HCT116 (cell line): ENCODE data around the gene HAUS6. TPM values are rescaled to one million over a fixed set of nuclear protein-coding genes. Genes with fewer than 3 reads are reported as not detected.

Experiments
- ATAC-seq: fragments of 200-7000 bp; cut with Tn5 transposase; 2 replicates; pipeline ENCODE4 v1.9.1; 2020; ENCODE audit warnings: mild to moderate bottlenecking, moderate library complexity
- BruUV-seq: library from RNA; stranded (reverse); fragments of 400-500 nt; replicated peaks from 2 replicates; lab custom pipeline; 2021; lab: Mats Ljungman, UMichigan
- CTCF ChIA-PET: fragments of 300-600 bp; sonication (Branson Sonifier 250); formaldehyde crosslinking; loops from one replicate; lab custom pipeline; 2021; ENCODE audit warnings: antibody characterized with exemption; lab: Charles Lee
- POLR2A ChIA-PET: fragments of 300-600, 350-600 bp; sonication (Branson Sonifier 250); formaldehyde crosslinking; loops from one replicate; lab custom pipeline; 2021; ENCODE audit warnings: antibody characterized with exemption; lab: Charles Lee
- RAD21 ChIA-PET, 2 experiments: fragments of 300-600 bp; sonication (Branson Sonifier 250); formaldehyde crosslinking; loops; one replicate each; lab custom pipeline; 2023; ENCODE audit warnings: low total read pairs in 2 of 2; ENCODE audit not compliant: uncharacterized antibody in 2 of 2, unreplicated experiment in 2 of 2, low non-redundant PET in 1 of 2; lab: Charles Lee
- DNase-seq: peaks from one replicate; pipeline ENCODE4 v3.0.0-alpha.2; 2010; ENCODE audit warnings: low read depth, low spot score
- H2AFZ ChIP-seq: fragments of 200-600 bp; shearing (Covaris generic), sonication (generic); 2 replicates; pipeline ENCODE4 v1.6.1; 2017; ENCODE audit warnings: low read depth, mixed run types, mixed read lengths, antibody characterized with exemption, low read length; ENCODE audit not compliant: poor library complexity, severe bottlenecking
- H3K27ac ChIP-seq: 2 replicates; pipeline ENCODE4 v1.5.1; 2012; ENCODE audit warnings: low read depth, low read length
- H3K27me3 ChIP-seq: fragments of 200-600 bp; sonication (generic); 2 replicates; pipeline ENCODE4 v1.6.1; 2016; ENCODE audit warnings: mixed run types, low read length, mixed read lengths; ENCODE audit not compliant: insufficient read depth
- H3K36me3 ChIP-seq, 2 experiments: fragments of 200-500 bp in 1 of 2; fragments of 200-600 bp in 1 of 2; sonication (Bioruptor generic) in 1 of 2; sonication (generic) in 1 of 2; 2 replicates each; pipeline versions ENCODE4 v1.5.1 to v1.6.1; 2014 to 2016; ENCODE audit warnings: low read length in 2 of 2, inconsistent platforms in 1 of 2, mixed read lengths in 1 of 2, mixed run types in 1 of 2; ENCODE audit not compliant: insufficient read depth in 2 of 2, control insufficient read depth in 1 of 2
- H3K4me1 ChIP-seq, 2 experiments: fragments of 200-600 bp in 1 of 2; sonication (generic) in 1 of 2; 2 replicates each; pipeline versions ENCODE4 v1.5.1 to v1.6.1; 2012 to 2017; ENCODE audit warnings: low read length in 2 of 2, inconsistent platforms in 1 of 2, mild to moderate bottlenecking in 1 of 2, mixed read lengths in 1 of 2, mixed run types in 1 of 2, moderate library complexity in 1 of 2; ENCODE audit not compliant: insufficient read depth in 2 of 2, control insufficient read depth in 1 of 2
- H3K4me2 ChIP-seq: fragments of 200-600 bp; sonication (generic); 2 replicates; pipeline ENCODE4 v1.6.1; 2017; ENCODE audit warnings: mixed run types, low read length, mixed read lengths
- H3K4me3 ChIP-seq, 2 experiments: fragments of 200-600 bp in 1 of 2; sonication (generic) in 1 of 2; replicated peaks in 1 of 2; 2 replicates each; pipeline ENCODE4 v1.5.1; 2011 to 2016; ENCODE audit warnings: low read length in 2 of 2, control low read depth in 1 of 2, low read depth in 1 of 2, mild to moderate bottlenecking in 1 of 2, mixed read lengths in 1 of 2, mixed run types in 1 of 2
- H3K79me2 ChIP-seq: fragments of 200-600 bp; sonication (generic); 2 replicates; pipeline ENCODE4 v1.6.1; 2017; ENCODE audit warnings: mild to moderate bottlenecking, mixed run types, low read length, moderate library complexity, mixed read lengths; ENCODE audit not compliant: insufficient read depth
- H3K9ac ChIP-seq: fragments of 200-600 bp; sonication (generic); 2 replicates; pipeline ENCODE4 v1.6.1; 2016; ENCODE audit warnings: low read length, mixed read lengths
- H3K9me2 ChIP-seq: fragments of 200-600 bp; sonication (generic), shearing (Covaris generic); 2 replicates; pipeline ENCODE4 v1.6.1; 2017; ENCODE audit warnings: mixed run types, mild to moderate bottlenecking, moderate library complexity; ENCODE audit not compliant: insufficient read depth
- H3K9me3 ChIP-seq, 2 experiments: fragments of 200-500 bp in 1 of 2; fragments of 200-600 bp in 1 of 2; sonication (Bioruptor generic) in 1 of 2; sonication (generic) in 1 of 2; 2 replicates each; pipeline ENCODE4 v1.6.1; 2014 to 2017; ENCODE audit warnings: low read length in 2 of 2, mixed read lengths in 2 of 2, inconsistent platforms in 1 of 2, low read depth in 1 of 2, mild to moderate bottlenecking in 1 of 2, mixed run types in 1 of 2, moderate library complexity in 1 of 2; ENCODE audit not compliant: control insufficient read depth in 1 of 2, insufficient read depth in 1 of 2
- H4K20me1 ChIP-seq: fragments of 200-600 bp; sonication (generic), shearing (Covaris generic); 2 replicates; pipeline ENCODE4 v1.6.1; 2017; ENCODE audit warnings: mixed run types, mild to moderate bottlenecking, moderate library complexity; ENCODE audit not compliant: insufficient read depth
- CEBPB ChIP-seq: IDR thresholded peaks from 2 replicates; pipeline ENCODE4 v1.6.1; 2012; ENCODE audit warnings: low read depth
- CTCF ChIP-seq, 3 experiments: fragments of 200-600 bp in 1 of 3; sonication (generic) in 1 of 3; IDR thresholded peaks in 2 of 3; conservative IDR thresholded peaks in 1 of 3; 2 replicates each; pipeline ENCODE4 v1.5.1; 2012 to 2017; ENCODE audit warnings: low read depth in 2 of 3, low read length in 2 of 3, antibody characterized with exemption in 1 of 3, borderline replicate concordance in 1 of 3, control low read depth in 1 of 3, mild to moderate bottlenecking in 1 of 3, mixed read lengths in 1 of 3, mixed run types in 1 of 3, moderate library complexity in 1 of 3; ENCODE audit not compliant: insufficient read depth in 1 of 3
- ELF1 ChIP-seq: IDR thresholded peaks from 2 replicates; pipeline ENCODE4 v1.6.1; 2012; ENCODE audit warnings: low read depth, borderline replicate concordance
- EZH2 ChIP-seq: fragments of 200-600 bp; sonication (generic); IDR thresholded peaks from 2 replicates; pipeline ENCODE4 v1.6.1; 2017; ENCODE audit warnings: antibody characterized with exemption, mixed run types
- FOSL1 ChIP-seq: IDR thresholded peaks from 2 replicates; pipeline ENCODE4 v1.6.1; 2012; ENCODE audit warnings: low read depth
- JUND ChIP-seq: IDR thresholded peaks from 2 replicates; pipeline ENCODE4 v1.6.1; 2012
- POLR2A ChIP-seq: IDR thresholded peaks from 2 replicates; pipeline ENCODE4 v1.7.0; 2011; ENCODE audit warnings: borderline replicate concordance; ENCODE audit not compliant: insufficient read depth, insufficient read length; ENCODE audit errors: extremely low read depth
- POLR2AphosphoS5 ChIP-seq: IDR thresholded peaks from 2 replicates; pipeline ENCODE4 v1.6.1; 2011; ENCODE audit warnings: mild to moderate bottlenecking, low read depth, low read length, moderate library complexity
- RAD21 ChIP-seq: IDR thresholded peaks from 2 replicates; pipeline ENCODE4 v1.6.1; 2012; ENCODE audit warnings: low read depth, mild to moderate bottlenecking
- SP1 ChIP-seq: IDR thresholded peaks from 2 replicates; pipeline ENCODE4 v1.6.1; 2012; ENCODE audit warnings: low read depth
- SRF ChIP-seq: IDR thresholded peaks from 2 replicates; pipeline ENCODE4 v1.6.1; 2012; ENCODE audit warnings: low read depth
- TCF7L2 ChIP-seq: IDR thresholded peaks from 2 replicates; pipeline ENCODE4 v1.7.0; 2011; ENCODE audit warnings: borderline replicate concordance, inconsistent platforms; ENCODE audit not compliant: insufficient read depth, insufficient read length; ENCODE audit errors: extremely low read depth
- YY1 ChIP-seq: IDR thresholded peaks from 2 replicates; pipeline ENCODE4 v1.6.1; 2011; ENCODE audit warnings: low read length, low read depth, moderate library complexity, mild to moderate bottlenecking; ENCODE audit not compliant: insufficient replicate concordance; ENCODE audit errors: extremely low read depth
- ZBTB33 ChIP-seq: IDR thresholded peaks from 2 replicates; pipeline ENCODE4 v1.6.1; 2011; ENCODE audit warnings: mild to moderate bottlenecking, low read length, moderate library complexity; ENCODE audit not compliant: insufficient replicate concordance; ENCODE audit errors: extremely low read depth
- ZFX ChIP-seq: fragments of 450-650 bp; IDR thresholded peaks from 2 replicates; pipeline ENCODE4 v1.6.1; 2017
- ZNF274 ChIP-seq: fragments of 200-500 bp; sonication (Bioruptor generic); IDR thresholded peaks from 2 replicates; pipeline ENCODE4 v1.6.1; 2014; ENCODE audit warnings: mild to moderate bottlenecking, low read depth, low read length, inconsistent platforms
- intact Hi-C: fragments of 100-400 bp; cut with micrococcal nuclease; formaldehyde crosslinking; loops from 2 replicates; pipeline ENCODE4 v1.10.0; 2022
- total RNA-seq: library from RNA; stranded (reverse); gene quantifications from one replicate; pipeline ENCODE4 v1.2.1, GENCODE V29; 2021; ENCODE audit not compliant: unreplicated experiment

The HAUS6 gene
- total RNA-seq, 1 experiment from 2014 or later = 28.8 TPM

- no peak for TF ChIP-seq EZH2
- TF ChIP-seq, all 23 proteins: peak for 0
- peak overlapping the region; percentile 70; the same call in 1 of the 2 replicates for H3K27ac ChIP-seq
- H3K79me2 ChIP-seq = no peaks in the 10 kb centered on the region
- H3K9me3 ChIP-seq = no peaks in the 10 kb centered on the region
- ChIA-PET POLR2A (no interaction called here), CTCF (no interaction called here), RAD21 (no interaction called here)
- intact Hi-C loops = no loop called here
- H3K9ac ChIP-seq = peak overlapping the region; percentile 76; the same call in 1 of the 2 replicates
- no peaks in the 10 kb centered on the region for H3K36me3 ChIP-seq
- no peak for DNase-seq
- no peaks in the 10 kb centered on the region for H4K20me1 ChIP-seq
- H3K4me1 ChIP-seq = peaks cover 5 to 20% of the 10 kb centered on the region in 2 experiments; a peak in 3 of 4 replicates
- no peak for ATAC-seq
- no peaks in the 10 kb centered on the region for H3K27me3 ChIP-seq
- no peaks in the 10 kb centered on the region for H3K9me2 ChIP-seq
- peak overlapping the region; percentile 57 to 67 for H3K4me3 ChIP-seq
- peak overlapping the region; percentile 26 for H2AFZ ChIP-seq
- peak overlapping the region; percentile 76 for H3K4me2 ChIP-seq
- no TSS peak for BruUV-seq
Observed at GRCh38 chr9:19127871-19128500, 25.3 kb upstream of the HAUS6 start.

GRCh38 chr9:19124430-19124793, 21.7 kb upstream of the HAUS6 start:
- Histone ChIP-seq H3K79me2 (no peaks in the 10 kb centered on the region), H3K4me3 (no peak overlapping the region), H3K9ac (no peak overlapping the region), H3K36me3 (no peaks in the 10 kb centered on the region), H3K4me1 (peaks cover 0 to 7% of the 10 kb centered on the region in 2 experiments; a peak in 3 of 4 replicates), H3K9me2 (no peaks in the 10 kb centered on the region), H4K20me1 (no peaks in the 10 kb centered on the region), H3K4me2 (no peak overlapping the region), H3K9me3 (no peaks in the 10 kb centered on the region), H2AFZ (no peak overlapping the region), H3K27ac (no peak overlapping the region), H3K27me3 (no peaks in the 10 kb centered on the region)
- POLR2A ChIA-PET = interaction anchor here (0.6 kb wide), 1 partner anchor 47 kb away, joined by 3 read pairs; no protein-coding TSS in a partner anchor
- ATAC-seq (no peak), DNase-seq (no peak)
- TF ChIP-seq ZBTB33 = no peak
- no peak for TF ChIP-seq JUND
- no peak for TF ChIP-seq POLR2A
- TF ChIP-seq SP1 = no peak
- TF ChIP-seq POLR2AphosphoS5 = no peak
- TF ChIP-seq SRF = no peak
- TF ChIP-seq FOSL1 = no peak
- no peak for TF ChIP-seq TCF7L2
- TF ChIP-seq RAD21 = no peak
- no peak for TF ChIP-seq ZNF274
- no peak for TF ChIP-seq YY1
- no peak for TF ChIP-seq CEBPB
- TF ChIP-seq ELF1 = no peak
- no peak for TF ChIP-seq CTCF (IDR thresholded peaks at IDR 0.05 in 2 of 3, conservative IDR thresholded peaks at IDR 0.05 in 1 of 3; ENCODE audit: borderline replicate concordance in 1 of 3, insufficient read depth in 1 of 3, low read depth in 2 of 3, low read length in 2 of 3)
- TF ChIP-seq ZFX = no peak
- no TSS peak for BruUV-seq
- intact Hi-C loops = no loop called here
- CTCF ChIA-PET = no interaction called here
- RAD21 ChIA-PET = no interaction called here
